GM13977 (cell line): ENCODE data around the gene CDR2L.
"Not testable (repeated sequence)": the region's sequence is repeated elsewhere in the genome, so short reads cannot be mapped to it uniquely, and the experiment has no call there.

Experiments used
- DNase-seq: peaks from one replicate; pipeline ENCODE4 v3.0.0; 2012; ENCODE audit warnings: low spot score
- in situ Hi-C: fragments of 300-500 bp; cut with MboI; formaldehyde crosslinking; loops from one replicate; pipeline ENCODE4 v1.12.0; 2022; ENCODE audit warnings: low sequenced_read_pairs, low pct_unique_long_range_greater_than_20kb, mixed read lengths, inconsistent platforms; ENCODE audit not compliant: unreplicated experiment
- TF ChIP-seq, protein P1 (sequence below): IDR thresholded peaks from 2 replicates; pipeline ENCODE4 v1.5.1; 2012; ENCODE audit warnings: mild to moderate bottlenecking, control low read depth; ENCODE audit not compliant: insufficient read depth; ENCODE audit errors: extremely low read depth, missing control alignments

CDR2L gene

DNA sequence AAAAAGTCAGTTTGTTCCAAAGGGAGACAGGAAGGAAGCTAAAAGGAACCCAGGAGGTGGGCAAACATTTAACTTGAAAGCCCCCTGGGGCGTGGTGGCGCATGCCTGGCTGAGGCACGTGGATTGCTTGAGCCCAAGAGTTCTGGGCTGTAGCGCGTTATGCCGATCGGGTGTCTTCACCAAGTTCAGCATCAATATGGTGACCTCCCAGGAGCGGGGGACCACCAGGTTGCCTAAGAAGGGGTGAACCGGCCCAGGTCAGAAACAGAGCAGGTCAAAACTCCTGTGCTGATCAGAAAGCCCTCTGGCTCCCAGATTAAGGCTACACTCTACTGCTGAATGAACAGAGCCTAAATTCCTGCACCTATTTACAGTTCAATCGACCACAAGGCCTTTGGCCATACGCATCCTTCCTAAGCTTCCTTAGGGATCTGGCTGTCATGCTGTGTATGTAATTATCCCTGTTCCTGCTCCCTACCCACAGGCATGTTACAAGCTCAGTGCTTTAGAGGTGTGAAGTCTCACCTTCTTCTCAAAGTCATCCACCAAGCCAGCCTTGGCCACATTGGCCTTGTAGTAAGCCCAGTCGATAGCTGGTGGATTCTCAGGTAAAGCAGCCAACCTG is 54.3 kb downstream of the CDR2L start:
- DNase-seq = no peak
- TF ChIP-seq, protein P1, sequence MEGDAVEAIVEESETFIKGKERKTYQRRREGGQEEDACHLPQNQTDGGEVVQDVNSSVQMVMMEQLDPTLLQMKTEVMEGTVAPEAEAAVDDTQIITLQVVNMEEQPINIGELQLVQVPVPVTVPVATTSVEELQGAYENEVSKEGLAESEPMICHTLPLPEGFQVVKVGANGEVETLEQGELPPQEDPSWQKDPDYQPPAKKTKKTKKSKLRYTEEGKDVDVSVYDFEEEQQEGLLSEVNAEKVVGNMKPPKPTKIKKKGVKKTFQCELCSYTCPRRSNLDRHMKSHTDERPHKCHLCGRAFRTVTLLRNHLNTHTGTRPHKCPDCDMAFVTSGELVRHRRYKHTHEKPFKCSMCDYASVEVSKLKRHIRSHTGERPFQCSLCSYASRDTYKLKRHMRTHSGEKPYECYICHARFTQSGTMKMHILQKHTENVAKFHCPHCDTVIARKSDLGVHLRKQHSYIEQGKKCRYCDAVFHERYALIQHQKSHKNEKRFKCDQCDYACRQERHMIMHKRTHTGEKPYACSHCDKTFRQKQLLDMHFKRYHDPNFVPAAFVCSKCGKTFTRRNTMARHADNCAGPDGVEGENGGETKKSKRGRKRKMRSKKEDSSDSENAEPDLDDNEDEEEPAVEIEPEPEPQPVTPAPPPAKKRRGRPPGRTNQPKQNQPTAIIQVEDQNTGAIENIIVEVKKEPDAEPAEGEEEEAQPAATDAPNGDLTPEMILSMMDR = no peak
- in situ Hi-C loops = no loop called here

DNA sequence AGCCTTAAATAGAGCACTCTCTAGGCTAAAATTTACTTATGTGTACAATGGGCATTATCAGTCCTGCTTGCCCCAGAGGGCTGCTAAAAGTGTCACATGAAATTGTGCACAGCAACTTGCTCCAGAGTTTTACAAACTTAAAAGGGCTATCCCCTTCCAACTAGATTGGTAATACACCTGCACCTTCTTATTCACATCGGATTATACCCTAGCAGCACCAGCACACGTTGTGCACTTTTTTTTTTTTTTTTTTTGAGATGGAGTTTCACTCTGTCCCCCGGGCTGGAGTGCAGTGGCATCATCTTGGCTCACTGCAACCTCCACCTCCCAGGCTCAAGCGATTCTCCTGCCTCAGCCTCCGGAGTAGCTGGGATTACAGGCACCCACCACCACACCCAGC is 56.4 kb downstream of the CDR2L start:
- DNase-seq, in situ Hi-C loops: not testable (repeated sequence)

DNA sequence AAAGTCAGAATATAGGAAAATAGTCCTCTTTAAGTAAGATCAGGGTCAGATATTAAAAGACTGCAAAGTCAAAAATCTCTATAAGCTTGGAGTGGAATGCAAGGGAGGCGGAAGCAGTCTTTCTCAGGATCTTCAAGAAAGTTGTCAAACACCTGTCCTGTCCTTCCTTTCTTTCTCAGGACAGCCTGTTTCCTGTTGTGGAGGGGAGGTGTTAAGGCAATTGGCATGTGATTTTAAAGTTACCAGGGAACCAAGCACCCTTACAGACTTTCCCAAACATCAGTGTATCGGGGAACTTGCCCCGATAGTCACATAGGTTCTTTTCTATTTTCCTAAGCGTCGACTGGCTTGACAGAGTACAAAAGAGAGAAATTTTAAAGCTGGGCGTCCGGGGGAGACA is 57.3 kb downstream of the CDR2L start:
- TF ChIP-seq, protein P1 = no peak
- no peak for DNase-seq
- in situ Hi-C loops = no loop called here

DNA sequence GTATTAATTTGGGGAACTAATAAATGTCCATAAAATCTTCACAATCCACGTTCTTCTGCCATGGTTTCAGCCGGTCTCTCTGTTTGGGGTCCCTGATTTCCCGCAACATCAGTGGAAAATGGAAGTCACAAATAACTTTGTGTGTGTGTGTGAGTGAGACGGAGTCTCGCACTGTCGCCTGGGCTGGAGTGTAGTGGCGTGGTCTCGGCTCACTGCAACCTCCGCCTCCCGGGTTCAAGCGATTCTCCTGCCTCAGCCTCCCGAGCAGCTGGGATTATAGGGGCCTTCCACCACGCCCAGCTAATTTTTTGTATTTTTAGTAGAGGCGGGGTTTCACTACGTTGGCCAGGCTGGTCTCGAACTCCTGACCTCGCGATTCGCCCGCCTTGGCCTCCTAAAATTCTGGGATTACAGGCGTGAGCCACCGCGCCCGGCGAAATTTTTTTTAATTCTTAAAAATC is 58.5 kb downstream of the CDR2L start:
- DNase-seq, in situ Hi-C loops: not testable (repeated sequence)

DNA sequence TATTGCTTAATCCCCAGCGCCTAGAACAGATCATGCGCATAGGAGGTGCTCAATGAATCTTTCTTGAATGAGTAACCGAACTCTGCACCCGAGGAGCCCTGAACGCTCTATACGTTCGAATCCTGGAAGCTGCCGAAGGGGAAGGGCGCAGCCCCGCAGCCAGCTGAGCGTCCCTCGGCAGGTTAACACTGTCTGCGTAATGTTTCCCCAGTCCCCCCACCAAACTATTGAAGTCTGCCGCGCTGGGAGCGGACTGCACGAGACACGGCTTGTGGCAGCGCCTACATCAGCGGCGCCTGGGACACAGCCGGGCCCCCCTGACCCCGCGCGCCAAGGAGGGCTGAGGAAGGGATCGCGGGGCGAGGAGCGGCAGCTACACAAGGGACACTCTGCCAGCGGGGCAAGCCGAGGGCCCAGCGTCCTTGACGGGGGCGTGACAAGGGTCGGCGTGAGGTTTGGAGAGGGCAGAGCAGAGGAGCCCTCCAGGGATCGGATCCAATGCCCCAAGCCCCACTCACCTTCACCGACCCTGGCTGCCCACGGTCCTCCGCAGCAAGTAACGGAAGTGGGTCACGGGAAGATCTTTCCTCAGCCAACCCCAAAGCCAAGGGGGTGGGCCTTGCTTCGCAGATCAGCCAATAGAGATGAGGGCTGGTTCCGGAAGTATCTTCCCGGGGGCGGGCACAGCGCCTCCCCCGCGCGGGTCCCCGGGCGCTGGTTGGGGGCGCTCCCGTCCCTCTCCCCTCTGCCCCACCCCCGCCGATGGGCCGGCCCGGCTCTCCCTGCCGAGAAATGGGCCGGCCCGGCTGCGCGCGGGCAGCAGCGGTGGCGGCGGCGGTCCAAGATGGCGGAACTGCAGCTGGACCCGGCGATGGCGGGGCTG is 59.2 kb downstream of the CDR2L start, which contains the start of the genes ATP5PD and KCTD2:
TSS of gene ATP5PD (minus strand) at position 563 of the 883 bp plus-strand sequence. CDS start 4,319 bp downstream, outside the sequence.
TSS of gene KCTD2 (plus strand) at position 819 of the 883 bp plus-strand sequence. CDS start at position 845, 26 bp downstream.
- in situ Hi-C loops = no loop called here
- peak; percentile 99 for DNase-seq
- TF ChIP-seq, protein P1 = no peak

DNA sequence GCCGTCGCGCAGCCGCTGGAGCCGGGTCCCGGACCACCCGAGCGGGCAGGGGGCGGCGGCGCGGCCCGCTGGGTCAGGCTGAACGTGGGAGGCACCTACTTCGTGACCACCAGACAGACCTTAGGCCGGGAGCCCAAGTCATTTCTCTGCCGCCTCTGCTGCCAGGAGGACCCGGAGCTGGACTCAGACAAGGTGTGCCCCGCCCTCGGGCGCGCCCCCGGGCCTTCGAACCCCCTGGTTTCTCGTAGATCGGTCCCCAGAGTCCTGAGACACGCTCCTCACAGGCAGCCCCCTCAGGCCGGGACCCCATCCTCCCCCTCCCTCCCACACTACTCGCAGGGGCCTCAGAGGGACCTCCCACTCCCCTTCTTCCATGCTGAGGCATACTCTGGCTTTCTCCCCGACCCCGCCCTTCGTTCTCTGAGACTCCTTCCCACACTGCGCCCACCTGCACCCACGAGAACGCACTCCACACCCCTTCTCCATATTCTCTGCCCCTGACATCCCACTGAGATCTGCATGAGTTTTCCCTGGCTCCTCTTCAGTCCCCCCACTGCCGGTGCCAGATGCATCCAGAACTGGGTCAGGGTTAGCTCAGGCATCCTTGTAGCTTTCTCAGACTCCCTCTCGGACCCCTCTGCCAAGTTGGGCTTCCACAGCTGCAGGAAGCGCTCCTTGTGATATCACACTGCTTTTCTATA is 60.1 kb downstream of the CDR2L start:
- in situ Hi-C loops = no loop called here
- no peak for DNase-seq
- TF ChIP-seq, protein P1 = no peak

DNA sequence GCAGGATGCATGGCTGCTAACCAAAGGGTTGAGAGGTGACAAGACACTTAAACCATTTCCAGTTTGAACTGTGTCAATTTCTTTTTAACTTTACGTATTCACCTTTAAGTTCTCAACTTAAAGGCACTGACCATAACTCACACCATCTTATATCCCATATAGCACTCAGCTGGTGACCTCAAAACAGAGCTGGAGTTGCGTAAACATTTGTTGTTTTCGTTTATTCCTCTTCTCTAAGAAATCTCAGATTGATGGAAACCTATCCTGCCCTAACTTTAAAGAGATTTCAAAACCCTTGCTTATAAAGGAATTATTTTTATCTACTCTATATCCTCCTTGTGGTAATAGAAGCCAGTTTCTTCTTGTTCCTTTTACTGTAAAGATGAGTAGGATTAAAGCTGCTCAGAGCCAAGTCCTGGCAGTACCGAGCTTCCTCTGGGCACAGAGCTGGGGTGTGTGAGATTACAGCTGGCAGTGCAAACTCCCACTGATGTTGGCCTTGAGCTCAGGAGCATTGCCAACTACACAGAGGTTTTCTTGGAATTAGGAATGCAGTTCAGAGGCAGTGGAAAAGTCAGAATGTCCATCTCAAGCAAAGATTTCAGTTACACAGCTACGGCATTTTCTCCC is 60.9 kb downstream of the CDR2L start:
- DNase-seq = no peak
- in situ Hi-C loops = no loop called here
- TF ChIP-seq, protein P1 = no peak
